ENCODE measurements around the gene DYNC1H1.

GRCh38 chr14:102095231-102095870 lies 131.0 kb downstream of the DYNC1H1 start:
- TF ChIP-seq CTCF (IDR thresholded peaks at IDR 0.05) (no peak), EZH2 (IDR thresholded peaks at IDR 0.05; ENCODE audit: borderline replicate concordance, insufficient read depth, low read depth, low read length, poor library complexity, severe bottlenecking) (no peak)
